GM13976 (cell line): ENCODE results near the gene ATRIP.

Experiments used
- DNase-seq: peaks from one replicate; pipeline ENCODE4 v3.0.0; 2012; ENCODE audit warnings: low spot score
- CTCF ChIP-seq: IDR thresholded peaks from 2 replicates; pipeline ENCODE4 v1.5.1; 2012; ENCODE audit warnings: borderline replicate concordance, mild to moderate bottlenecking; ENCODE audit not compliant: insufficient read depth; ENCODE audit errors: extremely low read depth, missing control alignments, control extremely low read depth
- in situ Hi-C: fragments of 300-500 bp; cut with MboI; formaldehyde crosslinking; loops from one replicate; pipeline ENCODE4 v1.12.0; 2022; ENCODE audit warnings: low sequenced_read_pairs, mixed read lengths, inconsistent platforms; ENCODE audit not compliant: unreplicated experiment

Gene ATRIP

DNA sequence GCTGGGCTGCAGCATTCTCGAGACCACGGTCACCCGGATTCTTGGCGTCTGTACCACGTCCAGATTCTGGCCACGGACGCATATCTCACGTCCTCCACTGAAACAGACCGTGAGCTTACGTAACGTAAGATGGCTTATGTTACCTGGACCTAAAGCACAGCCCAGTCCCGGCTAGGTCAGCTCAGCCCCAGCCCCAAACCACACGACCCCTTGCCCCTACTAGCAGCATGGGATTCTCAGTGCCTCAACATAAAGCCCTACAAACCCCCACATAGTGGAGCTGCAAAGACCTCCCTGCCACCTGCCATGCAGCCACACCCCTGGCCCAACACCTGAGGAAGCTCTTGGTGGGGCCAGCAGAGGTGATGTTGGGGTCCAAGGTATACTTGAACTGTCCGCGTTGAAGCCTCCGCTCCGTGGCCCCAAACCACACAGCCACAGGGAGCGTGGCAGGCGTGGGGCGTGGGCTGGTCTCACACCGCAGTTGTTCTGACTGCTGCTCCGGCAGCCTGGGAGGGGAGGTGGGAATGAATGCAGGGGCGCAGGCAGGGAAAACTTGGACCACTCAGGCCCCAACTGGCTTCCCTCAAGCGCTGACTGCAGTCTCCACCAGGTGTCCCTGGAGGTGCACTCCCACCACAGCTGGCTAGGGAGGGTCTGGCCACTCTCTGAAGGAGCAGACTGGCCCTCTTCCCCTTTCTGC lies 31.1 kb upstream of the ATRIP start:
- no peak for DNase-seq
- in situ Hi-C loops: no loop called here
- no peak for TF ChIP-seq CTCF

- no peak for TF ChIP-seq CTCF
- DNase-seq: no peak
- in situ Hi-C loops: no loop called here
Measured at GRCh38 chr3:48416091-48416505, 30.4 kb upstream of the ATRIP start.

- no peak for DNase-seq
- no peak for TF ChIP-seq CTCF
- in situ Hi-C loops: no loop called here
Measured at GRCh38 chr3:48416546-48416945, 30.0 kb upstream of the ATRIP start.

DNA sequence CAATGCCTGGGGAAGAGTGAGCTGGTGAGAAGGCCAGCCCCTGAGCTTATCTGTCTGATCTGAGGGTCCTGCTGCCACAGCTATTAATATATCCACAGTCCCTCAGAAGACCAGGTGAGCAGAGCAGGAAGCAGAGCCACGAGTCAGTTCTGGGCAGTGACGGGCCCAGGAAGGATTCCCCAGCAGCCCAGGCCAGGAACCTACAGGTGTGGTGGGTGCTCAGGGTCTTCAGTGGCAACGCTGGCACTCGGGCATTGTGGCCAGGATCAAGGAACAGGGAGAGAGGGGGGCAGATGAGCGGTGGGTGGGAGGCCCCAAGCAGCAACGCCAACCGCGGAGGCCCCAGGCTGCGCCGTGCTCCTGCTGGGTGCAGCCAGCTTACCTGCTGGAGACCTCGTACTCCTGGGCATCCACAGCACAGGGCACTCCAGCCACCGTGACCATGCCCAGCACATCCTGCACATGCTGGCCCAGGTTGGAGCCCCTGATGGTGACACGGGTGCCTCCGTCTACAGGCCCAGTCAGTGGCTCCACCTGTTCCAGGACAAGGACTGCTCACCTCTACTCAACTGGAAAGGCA lies 28.9 kb upstream of the ATRIP start:
- no peak for DNase-seq
- in situ Hi-C loops: no loop called here
- TF ChIP-seq CTCF: no peak

DNA sequence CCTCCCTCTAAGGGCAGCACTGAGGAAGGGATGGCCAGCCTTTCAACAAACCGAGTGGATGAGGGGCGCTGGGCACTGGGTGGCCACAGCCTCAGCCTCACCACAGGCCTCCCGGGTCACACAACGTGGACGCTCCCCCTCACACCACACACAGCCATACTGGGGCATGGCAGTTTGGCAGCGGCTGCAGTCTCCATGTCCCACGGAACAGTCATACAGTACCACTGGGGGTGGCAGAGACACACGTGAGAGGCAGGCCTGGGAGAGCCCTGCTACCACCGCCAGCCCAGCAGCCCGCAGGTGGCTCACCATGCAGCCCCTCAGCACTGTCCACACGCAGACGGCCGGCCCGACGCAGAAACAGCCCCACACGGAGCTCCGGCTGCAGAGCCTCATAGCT lies 28.4 kb upstream of the ATRIP start:
- DNase-seq: no peak
- TF ChIP-seq CTCF: no peak
- in situ Hi-C loops: no loop called here

DNA sequence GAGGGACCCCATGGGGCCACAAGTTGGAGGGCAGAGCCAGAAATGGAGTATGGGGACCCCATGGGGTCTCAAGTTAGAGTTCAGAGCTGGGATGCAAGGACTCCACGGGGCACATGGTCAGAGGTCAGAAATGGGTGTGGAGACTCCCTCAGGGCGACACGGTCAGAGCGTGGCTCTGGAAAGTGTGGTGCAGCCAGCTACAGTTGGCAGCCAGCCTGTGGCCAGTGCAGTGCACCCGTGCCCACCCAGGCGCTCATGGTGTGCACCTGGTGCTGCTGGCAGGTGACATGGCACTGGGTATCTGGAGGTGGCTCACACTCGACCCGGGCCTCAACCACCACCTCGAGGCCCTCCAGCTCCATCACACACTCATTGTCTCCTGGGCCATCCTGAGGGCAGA lies 27.9 kb upstream of the ATRIP start:
- in situ Hi-C loops: no loop called here
- no peak for TF ChIP-seq CTCF
- no peak for DNase-seq

- in situ Hi-C loops: no loop called here
- DNase-seq: no peak
- no peak for TF ChIP-seq CTCF
Measured at GRCh38 chr3:48419149-48419548, 27.4 kb upstream of the ATRIP start.
